Suprapubic skin (tissue), 3 donors: Measurements from ENCODE around the gene SMIM41.

Source experiments
- CTCF ChIP-seq, 2 donors: fragments of 200-600 bp in 1 of 2; fragments of 450-650 bp in 1 of 2; sonication (generic) in 1 of 2; IDR thresholded peaks; one replicate each; pipeline ENCODE4 v1.5.1; 2016 to 2019; ENCODE audit warnings: antibody characterized with exemption in 2 of 2, mild to moderate bottlenecking in 1 of 2, moderate library complexity in 1 of 2
- POLR2AphosphoS5 ChIP-seq, 3 donors: sonication (generic); formaldehyde crosslinking; IDR thresholded peaks; one replicate each; pipeline ENCODE4 v1.6.1; 2017; ENCODE audit warnings: antibody characterized with exemption in 3 of 3

DNA sequence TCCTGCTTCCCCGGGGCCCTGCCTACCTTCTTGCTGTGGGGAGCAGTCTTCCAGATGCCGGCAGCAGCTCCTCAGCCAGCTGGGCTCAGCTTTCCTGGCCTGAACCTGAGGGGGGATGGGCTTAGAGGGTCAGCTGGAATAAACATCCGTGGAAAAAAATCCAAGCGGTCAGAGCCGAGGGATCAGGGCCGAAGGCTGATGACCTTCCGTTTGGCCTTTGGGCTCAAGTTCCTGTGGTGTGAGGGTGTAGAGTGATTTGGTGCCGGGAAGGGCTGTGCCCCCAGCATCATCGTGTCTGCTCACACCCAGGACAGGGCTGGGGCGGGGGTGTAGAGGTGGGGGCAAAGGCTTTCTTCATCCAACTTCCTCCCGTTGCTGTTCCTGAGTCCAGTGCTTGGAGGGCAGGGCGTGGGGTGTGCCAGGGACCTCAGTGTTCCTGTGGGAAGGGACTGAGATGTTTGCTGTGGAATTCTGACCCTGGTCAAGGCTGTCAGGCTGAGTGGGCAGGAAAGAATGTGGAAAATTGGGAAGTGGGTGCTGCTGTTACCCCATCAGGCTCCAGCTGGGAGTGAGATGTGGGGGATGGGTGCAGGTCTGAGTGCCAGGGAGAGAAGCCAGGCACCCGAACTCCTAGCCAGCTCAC lies 2.6 kb downstream of the SMIM41 start:
- TF ChIP-seq POLR2AphosphoS5 (IDR thresholded peaks at IDR 0.05) (no peak), CTCF (IDR thresholded peaks at IDR 0.05) (no peak)
